GM19324 (cell line): ENCODE results near the gene GSX1.

ENCODE experiments used
- ATAC-seq: cut with Tn5 transposase; IDR thresholded peaks from one replicate; pipeline ENCODE4 v1.9.1; 2021; ENCODE audit warnings: mild to moderate bottlenecking, moderate library complexity; ENCODE audit not compliant: unreplicated experiment, low FRiP score

Gene GSX1

GRCh38 chr13:27826379-27827353, 34.4 kb downstream of the GSX1 start:
- ATAC-seq = no peak

GRCh38 chr13:27827646-27828045, 35.4 kb downstream of the GSX1 start:
- ATAC-seq = no peak

GRCh38 chr13:27830010-27830409, 37.7 kb downstream of the GSX1 start:
- no peak for ATAC-seq

- no peak for ATAC-seq
These were observed 40.9 kb downstream of the GSX1 start for GRCh38 chr13:27833206-27833605.

- ATAC-seq = no peak
These were observed 41.8 kb downstream of the GSX1 start for GRCh38 chr13:27834095-27834494.

- no peak for ATAC-seq
These were observed 43.5 kb downstream of the GSX1 start for GRCh38 chr13:27835799-27836198.

GRCh38 chr13:27839809-27840467, 47.7 kb downstream of the GSX1 start:
- ATAC-seq = no peak

GRCh38 chr13:27842571-27842970, 50.3 kb downstream of the GSX1 start:
- ATAC-seq = no peak
